Measurements from ENCODE around the gene TSGA10IP. TPM values are rescaled to one million over a fixed set of nuclear protein-coding genes. Genes with fewer than 3 reads are reported as not detected.

TSGA10IP gene
- total and polyA plus RNA-seq, 10 of the 15 experiments (the other 5 are each of a cell fraction or from before 2014, with no cell fraction given) = not detected

GRCh38 chr11:66002648-66003225 lies 57.5 kb downstream of the TSGA10IP start (continued):
- TF ChIP-seq FOXK2 (IDR thresholded peaks at IDR 0.05) (no peak), BCL11A (IDR thresholded peaks at IDR 0.05; ENCODE audit: low read depth, low read length) (no peak), BACH1 (IDR thresholded peaks at IDR 0.05; ENCODE audit: borderline replicate concordance) (peak; percentile 62; the same call in 1 of the 2 replicates), LARP7 (IDR thresholded peaks at IDR 0.05) (no peak), NR2C1 (IDR thresholded peaks at IDR 0.05) (no peak), STAT1 (conservative IDR thresholded peaks at IDR 0.05) (no peak), ZNF24 (IDR thresholded peaks at IDR 0.05) (no peak), MYB (IDR thresholded peaks at IDR 0.05; ENCODE audit: borderline replicate concordance, low read depth, low read length) (no peak), SMARCA5 (IDR thresholded peaks at IDR 0.05) (0 out of 2 replicates have a peak, but pooled peaks have one; percentile 42), YY1 (IDR thresholded peaks at IDR 0.05; ENCODE audit: low read depth, low read length) (no peak), ZNF592 (IDR thresholded peaks at IDR 0.05) (no peak), SMAD5 (IDR thresholded peaks at IDR 0.05; ENCODE audit: low read depth) (no peak), NRF1 (conservative IDR thresholded peaks at IDR 0.05; ENCODE audit: low read depth, low read length) (0 out of 2 replicates have a peak, but pooled peaks have one; percentile 17), MXI1 (IDR thresholded peaks at IDR 0.05; ENCODE audit: low read depth, low read length) (no peak; the same call in 1 of the 2 replicates), ZBTB40 (IDR thresholded peaks at IDR 0.05; ENCODE audit: borderline replicate concordance) (no peak), HCFC1 (IDR thresholded peaks at IDR 0.05; ENCODE audit: low read length) (no peak), E2F4 (IDR thresholded peaks at IDR 0.05; ENCODE audit: low read depth, low read length) (peak; percentile 43; the same call in 1 of the 2 replicates), ELK1 (IDR thresholded peaks at IDR 0.05; ENCODE audit: low read depth, low read length) (no peak), MTA2 (IDR thresholded peaks at IDR 0.05; ENCODE audit: low read depth) (no peak), CREB1 (IDR thresholded peaks at IDR 0.05; ENCODE audit: low read depth) (no peak), POLR2AphosphoS5 (IDR thresholded peaks at IDR 0.05; ENCODE audit: low read length) (0 out of 2 replicates have a peak, but pooled peaks have one; percentile 14)
